Dendritic cell treated with granulocyte-macrophage colony-stimulating factor and Interleukin-4, amounts not matched to agents 40 ng/mL and 50 ng/mL, for 4 days (primary cell): ENCODE measurements around the gene LZTR1.
"Not testable (repeated sequence)": the region's sequence is repeated elsewhere in the genome, so short reads cannot be mapped to it uniquely, and the experiment has no call there.

Experiments
- H3K27ac Mint-ChIP-seq: one replicate; pipeline ENCODE4 v1.8.0; 2022; ENCODE audit warnings: mild to moderate bottlenecking, mixed read lengths
- H3K27me3 Mint-ChIP-seq: one replicate; pipeline ENCODE4 v1.8.0; 2022; ENCODE audit warnings: mild to moderate bottlenecking, mixed read lengths
- H3K36me3 Mint-ChIP-seq: one replicate; pipeline ENCODE4 v1.8.0; 2022; ENCODE audit warnings: low read depth, mixed read lengths
- H3K4me1 Mint-ChIP-seq: one replicate; pipeline ENCODE4 v1.8.0; 2022; ENCODE audit warnings: low read depth, mixed read lengths
- H3K4me3 Mint-ChIP-seq: one replicate; pipeline ENCODE4 v1.8.0; 2022; ENCODE audit warnings: mild to moderate bottlenecking, moderate library complexity, mixed read lengths
- H3K9me3 Mint-ChIP-seq: one replicate; pipeline ENCODE4 v1.8.0; 2022; ENCODE audit warnings: mixed read lengths
- intact Hi-C: fragments of 100-400 bp; cut with micrococcal nuclease; formaldehyde crosslinking; loops from one replicate; pipeline ENCODE4 v1.15.0; 2022

LZTR1 gene

GRCh38 chr22:21041937-21042336 lies 59.8 kb downstream of the LZTR1 start:
- H3K4me3 Mint-ChIP-seq: no peak overlapping the region
- H3K27ac Mint-ChIP-seq: no peak overlapping the region
- intact Hi-C loops: no loop called here
- peaks cover 26% of the 10 kb centered on the region for H3K27me3 Mint-ChIP-seq
- peaks cover 50% of the 10 kb centered on the region for H3K4me1 Mint-ChIP-seq
- H3K36me3 Mint-ChIP-seq: no peaks in the 10 kb centered on the region
- H3K9me3 Mint-ChIP-seq: no peaks in the 10 kb centered on the region

- H3K27ac Mint-ChIP-seq: no peak overlapping the region
- intact Hi-C loops: no loop called here
- H3K27me3 Mint-ChIP-seq: peaks cover 30% of the 10 kb centered on the region
- H3K9me3 Mint-ChIP-seq: no peaks in the 10 kb centered on the region
- peaks cover 40% of the 10 kb centered on the region for H3K4me1 Mint-ChIP-seq
- no peak overlapping the region for H3K4me3 Mint-ChIP-seq
- H3K36me3 Mint-ChIP-seq: no peaks in the 10 kb centered on the region
These were observed 61.1 kb downstream of the LZTR1 start for GRCh38 chr22:21042978-21043859.

DNA sequence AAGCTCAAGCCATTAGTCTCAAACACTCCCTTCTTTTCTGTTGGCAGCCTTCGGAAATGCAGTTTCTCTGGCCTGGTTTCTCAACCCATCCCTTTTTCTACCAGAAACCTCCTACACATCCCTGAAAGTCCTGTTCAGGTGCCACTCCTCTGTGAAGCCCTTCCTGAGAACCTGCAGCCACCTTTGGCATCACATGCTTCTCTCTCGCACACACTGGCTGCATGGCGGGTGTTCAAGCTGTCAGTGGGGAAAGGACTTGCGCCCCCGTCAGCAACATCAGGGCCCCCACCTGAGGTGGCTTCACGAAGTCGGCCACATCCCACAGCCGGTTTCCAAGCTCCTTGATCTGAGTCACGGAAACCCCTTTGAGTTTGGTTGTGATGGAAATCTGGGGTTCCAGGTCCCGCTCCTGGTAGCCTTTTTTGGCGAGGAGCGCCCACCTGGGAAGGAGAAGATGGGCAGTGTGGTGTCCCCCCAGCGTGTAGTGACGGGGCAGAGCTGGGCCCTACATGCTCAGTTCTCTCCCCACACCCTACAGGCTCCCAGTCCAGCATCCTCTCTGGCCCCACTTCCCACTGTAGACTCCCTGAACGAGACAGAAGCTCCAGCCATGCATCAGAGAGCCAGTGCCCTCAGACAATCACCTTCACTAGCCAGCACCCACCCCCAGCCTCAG lies 61.9 kb downstream of the LZTR1 start:
- Mint-ChIP-seq H3K27me3 (peaks cover 30% of the 10 kb centered on the region), H3K4me1 (peaks cover 36% of the 10 kb centered on the region), H3K27ac (peak overlapping the region; percentile 69), H3K36me3 (no peaks in the 10 kb centered on the region), H3K9me3 (no peaks in the 10 kb centered on the region), H3K4me3 (no peak overlapping the region)
- intact Hi-C loops: no loop called here

- no peaks in the 10 kb centered on the region for H3K36me3 Mint-ChIP-seq
- H3K27me3 Mint-ChIP-seq: peaks cover 30% of the 10 kb centered on the region
- H3K4me3 Mint-ChIP-seq: peak overlapping the region; percentile 64
- intact Hi-C loops: no loop called here
- peak overlapping the region; percentile 69 for H3K27ac Mint-ChIP-seq
- H3K9me3 Mint-ChIP-seq: no peaks in the 10 kb centered on the region
- peaks cover 31% of the 10 kb centered on the region for H3K4me1 Mint-ChIP-seq
These were observed 63.0 kb downstream of the LZTR1 start for GRCh38 chr22:21044931-21045584.

- Mint-ChIP-seq H3K27me3 (peaks cover 30% of the 10 kb centered on the region), H3K36me3 (no peaks in the 10 kb centered on the region), H3K27ac (peak within 1 kb of the TSS; percentile 69), H3K9me3 (no peaks in the 10 kb centered on the region), H3K4me1 (peaks cover 30% of the 10 kb centered on the region), H3K4me3 (peak within 1 kb of the TSS; percentile 64)
- intact Hi-C loops: no loop called here
These were observed 63.6 kb downstream of the LZTR1 start, which contains the start of gene LRRC74B for GRCh38 chr22:21045585-21046294. Gene LRRC74B (plus strand): TSS chr22:21045946. CDS start chr22:21045987, 41 bp downstream.

DNA sequence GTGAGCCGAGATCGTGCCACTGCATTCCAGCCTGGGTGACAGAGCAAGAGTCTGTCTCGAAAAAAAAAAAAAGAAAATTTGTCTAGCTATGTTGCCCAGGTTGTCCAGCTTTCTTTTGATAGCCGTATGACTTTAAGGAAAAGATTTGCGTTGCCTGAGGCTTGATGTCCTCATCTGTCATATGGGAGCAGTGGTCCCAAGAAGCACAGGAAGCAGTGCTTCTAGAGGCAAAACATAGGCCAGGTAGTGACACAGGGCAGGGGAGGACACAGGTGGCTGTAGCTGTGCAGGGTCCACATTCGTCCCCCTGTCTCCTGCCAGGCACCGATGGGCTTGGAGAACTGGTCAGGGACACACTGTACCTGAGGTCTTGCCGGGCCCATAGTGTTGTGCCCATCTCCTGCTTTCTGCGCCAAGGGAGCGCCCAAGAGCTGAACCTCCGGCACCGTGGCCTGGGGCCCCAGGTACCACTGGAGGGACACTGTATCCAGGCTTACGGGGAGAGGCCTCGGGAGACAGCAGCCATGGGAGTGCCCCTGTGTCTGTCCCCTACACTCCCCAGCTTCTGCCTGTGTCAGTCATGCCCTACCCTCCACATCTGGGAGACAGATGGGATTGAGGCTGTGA lies 65.1 kb downstream of the LZTR1 start:
- intact Hi-C loops: no loop called here
- no peaks in the 10 kb centered on the region for H3K36me3 Mint-ChIP-seq
- H3K27ac Mint-ChIP-seq: no peak overlapping the region
- H3K4me1 Mint-ChIP-seq: peaks cover 30% of the 10 kb centered on the region
- H3K4me3 Mint-ChIP-seq: no peak overlapping the region
- peaks cover 37% of the 10 kb centered on the region for H3K27me3 Mint-ChIP-seq
- H3K9me3 Mint-ChIP-seq: no peaks in the 10 kb centered on the region

DNA sequence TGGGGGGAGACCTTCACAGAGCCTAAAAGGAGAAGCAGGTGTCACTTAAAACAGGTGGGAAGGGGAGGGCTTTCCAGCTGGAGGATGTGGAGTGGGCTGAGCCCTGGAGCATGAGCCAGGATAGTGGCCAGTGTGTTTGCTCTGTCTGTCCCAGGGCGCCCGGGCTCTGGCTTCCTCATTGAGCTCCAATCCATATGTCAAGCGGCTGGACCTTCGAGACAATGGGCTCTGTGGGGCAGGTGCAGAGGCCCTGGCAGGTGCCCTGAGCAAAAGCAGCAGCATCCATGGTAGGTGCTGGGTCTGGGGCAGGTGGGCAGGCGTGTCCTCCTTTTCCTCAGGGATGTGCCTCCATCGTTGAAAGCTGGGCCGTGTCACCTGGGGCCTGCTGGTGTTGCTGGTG lies 65.6 kb downstream of the LZTR1 start:
- H3K9me3 Mint-ChIP-seq: no peaks in the 10 kb centered on the region
- H3K4me1 Mint-ChIP-seq: peaks cover 30% of the 10 kb centered on the region
- peaks cover 37% of the 10 kb centered on the region for H3K27me3 Mint-ChIP-seq
- no peak overlapping the region for H3K27ac Mint-ChIP-seq
- no peak overlapping the region for H3K4me3 Mint-ChIP-seq
- no peaks in the 10 kb centered on the region for H3K36me3 Mint-ChIP-seq
- intact Hi-C loops: no loop called here

GRCh38 chr22:21048448-21048847 lies 66.4 kb downstream of the LZTR1 start:
- H3K9me3 Mint-ChIP-seq, intact Hi-C loops, H3K4me3 Mint-ChIP-seq, H3K36me3 Mint-ChIP-seq, H3K27ac Mint-ChIP-seq: not testable (repeated sequence)
- Mint-ChIP-seq H3K4me1 (peaks cover 26% of the 10 kb centered on the region), H3K27me3 (peaks cover 35% of the 10 kb centered on the region)
